Skeletal muscle cell (primary cell): ENCODE data around the gene FAXC.

ENCODE experiments used
- DNase-seq: peaks from one replicate; pipeline ENCODE4 v3.0.0-alpha.2; 2010; ENCODE audit warnings: low read depth
- H3K4me3 ChIP-seq: 2 replicates; pipeline ENCODE4 v1.5.1; 2011; ENCODE audit warnings: low read depth, mild to moderate bottlenecking, control low read depth, low read length, moderate library complexity

Gene FAXC

GRCh38 chr6:99233219-99233618 is 116.3 kb downstream of the FAXC start:
- no peak overlapping the region for H3K4me3 ChIP-seq
- no peak for DNase-seq

- DNase-seq, result no peak
- H3K4me3 ChIP-seq, result no peak overlapping the region
Measured at GRCh38 chr6:99232056-99232455, 117.4 kb downstream of the FAXC start.

GRCh38 chr6:99225172-99225571 is 124.3 kb downstream of the FAXC start:
- no peak for DNase-seq
- no peak overlapping the region for H3K4me3 ChIP-seq
